HG03097 (cell line): ENCODE data around the gene DDX6.
"Not testable (repeated sequence)": the region's sequence is repeated elsewhere in the genome, so short reads cannot be mapped to it uniquely, and the experiment has no call there.

ENCODE experiments used
- ATAC-seq: cut with Tn5 transposase; IDR thresholded peaks from one replicate; pipeline ENCODE4 v1.9.1; 2021; ENCODE audit not compliant: unreplicated experiment, low FRiP score

DDX6 gene

GRCh38 chr11:118748056-118748455, 42.9 kb downstream of the DDX6 start:
- no peak for ATAC-seq

GRCh38 chr11:118746988-118747585, 43.9 kb downstream of the DDX6 start:
- ATAC-seq = no peak

- no peak for ATAC-seq
Measured at GRCh38 chr11:118744046-118744445, 46.9 kb downstream of the DDX6 start.

GRCh38 chr11:118742304-118742703, 48.7 kb downstream of the DDX6 start:
- ATAC-seq = no peak

GRCh38 chr11:118740892-118741291, 50.1 kb downstream of the DDX6 start:
- no peak for ATAC-seq

- no peak for ATAC-seq
Measured at GRCh38 chr11:118735203-118735602, 55.8 kb downstream of the DDX6 start.

- no peak for ATAC-seq
Measured at GRCh38 chr11:118734031-118734430, 56.9 kb downstream of the DDX6 start.

- not testable (repeated sequence) for ATAC-seq
Measured at GRCh38 chr11:118729753-118730152, 61.2 kb downstream of the DDX6 start.

GRCh38 chr11:118728112-118728511, 62.9 kb downstream of the DDX6 start:
- ATAC-seq = not testable (repeated sequence)

- ATAC-seq = not testable (repeated sequence)
Measured at GRCh38 chr11:118727721-118728066, 63.3 kb downstream of the DDX6 start.

- ATAC-seq = not testable (repeated sequence)
Measured at GRCh38 chr11:118727001-118727720, 63.8 kb downstream of the DDX6 start.

GRCh38 chr11:118721478-118722015, 69.4 kb downstream of the DDX6 start:
- not testable (repeated sequence) for ATAC-seq

- not testable (repeated sequence) for ATAC-seq
Measured at GRCh38 chr11:118720740-118721139, 70.2 kb downstream of the DDX6 start.

- ATAC-seq = not testable (repeated sequence)
Measured at GRCh38 chr11:118720078-118720477, 70.9 kb downstream of the DDX6 start.

- not testable (repeated sequence) for ATAC-seq
Measured at GRCh38 chr11:118718562-118718961, 72.4 kb downstream of the DDX6 start.

GRCh38 chr11:118717733-118718132, 73.2 kb downstream of the DDX6 start:
- ATAC-seq = not testable (repeated sequence)

- not testable (repeated sequence) for ATAC-seq
Measured at GRCh38 chr11:118717221-118717620, 73.7 kb downstream of the DDX6 start.

GRCh38 chr11:118715837-118716260, 75.1 kb downstream of the DDX6 start:
- ATAC-seq = no peak

- no peak for ATAC-seq
Measured at GRCh38 chr11:118715245-118715831, 75.6 kb downstream of the DDX6 start.

GRCh38 chr11:118714816-118715215, 76.1 kb downstream of the DDX6 start:
- no peak for ATAC-seq

- ATAC-seq = not testable (repeated sequence)
Measured at GRCh38 chr11:118714416-118714815, 76.5 kb downstream of the DDX6 start.

- ATAC-seq = no peak
Measured at GRCh38 chr11:118708296-118708695, 82.7 kb downstream of the DDX6 start.
